Measurements from ENCODE around the gene AGPAT3.

- no peak for TF ChIP-seq CTCF (IDR thresholded peaks at IDR 0.05; ENCODE audit: low read depth, low read length, poor library complexity, severe bottlenecking)
- TF ChIP-seq EZH2phosphoT487 (IDR thresholded peaks at IDR 0.05; ENCODE audit: borderline replicate concordance, low read length), result no peak
Observed at GRCh38 chr21:43869486-43870325, 4.7 kb downstream of the AGPAT3 start.
